Iris pigment epithelial cell (primary cell): Measurements from ENCODE around the gene TSPAN31.
"Not testable (repeated sequence)": the region's sequence is repeated elsewhere in the genome, so short reads cannot be mapped to it uniquely, and the experiment has no call there.

ENCODE experiments used
- DNase-seq: peaks from one replicate; pipeline ENCODE4 v3.0.0-alpha.2; 2011; ENCODE audit warnings: low read depth

The TSPAN31 gene

DNA sequence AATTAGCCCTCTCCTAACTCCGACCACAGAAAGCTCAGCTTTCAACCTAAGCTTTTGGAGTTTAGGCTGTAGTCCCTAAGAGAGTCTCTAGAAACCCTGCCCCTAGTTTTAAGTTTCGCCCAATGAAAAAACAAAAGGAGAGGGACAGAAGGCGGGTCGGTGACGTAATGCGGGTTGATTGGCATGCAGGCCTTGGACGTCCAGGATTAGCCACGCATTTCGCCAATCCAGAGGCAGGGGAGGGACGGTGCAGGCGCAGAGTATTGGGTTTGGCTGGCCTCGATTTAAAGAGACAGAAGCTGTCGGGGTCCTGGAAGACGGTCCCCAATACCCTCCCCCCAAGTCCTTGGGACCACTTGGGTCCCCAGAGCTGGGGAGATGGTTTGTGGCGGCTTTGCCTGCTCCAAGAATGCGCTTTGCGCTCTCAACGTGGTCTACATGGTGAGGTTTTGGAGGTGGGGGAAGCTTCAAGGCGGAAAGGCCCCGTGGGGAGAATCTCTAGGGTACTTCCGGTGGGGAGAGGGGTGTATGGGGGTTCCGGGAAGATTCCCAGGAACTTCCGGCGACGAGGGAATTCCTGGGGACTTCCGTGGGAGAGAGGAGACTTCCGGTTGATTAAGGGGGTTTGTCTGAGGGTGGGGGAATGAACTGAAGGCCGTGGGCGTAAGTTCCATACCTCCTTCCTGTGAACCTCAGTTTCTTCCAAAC is at the start of gene TSPAN31:
Gene TSPAN31, plus strand, starts transcription at position 263 of the 708 bp plus-strand sequence. Its CDS starts 116 bp downstream, at position 379.
- peak; percentile 99 for DNase-seq

DNA sequence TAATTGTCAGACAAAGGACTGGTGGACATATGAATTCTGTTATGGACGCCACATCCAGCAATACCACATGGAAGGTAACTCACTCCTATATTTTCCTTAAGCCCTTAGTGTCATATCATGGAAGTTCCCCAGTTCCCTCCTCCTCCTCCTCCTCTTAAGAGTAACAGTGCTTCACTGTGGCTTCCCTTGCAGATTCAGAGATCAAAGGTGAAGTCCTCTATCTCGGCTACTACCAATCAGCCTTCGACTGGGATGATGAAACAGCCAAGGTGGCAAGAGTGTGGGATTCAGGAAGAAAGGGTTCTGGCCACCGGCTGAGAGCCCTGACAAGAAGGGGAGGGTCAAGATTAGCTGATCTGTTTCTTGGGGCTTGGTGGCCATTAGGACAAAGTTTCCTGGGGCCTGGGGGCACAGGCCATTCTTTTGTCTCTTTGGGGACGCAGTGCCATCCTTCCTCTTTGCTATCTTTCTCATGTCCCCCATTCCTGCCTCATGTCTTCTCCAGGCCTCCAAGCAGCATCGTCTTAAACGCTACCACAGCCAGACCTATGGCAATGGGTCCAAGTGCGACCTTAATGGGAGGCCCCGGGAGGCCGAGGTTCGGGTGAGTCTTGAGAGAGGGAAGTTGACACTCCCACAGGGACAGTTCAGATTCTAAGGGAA is 48.9 kb upstream of the TSPAN31 start:
- DNase-seq = no peak

DNA sequence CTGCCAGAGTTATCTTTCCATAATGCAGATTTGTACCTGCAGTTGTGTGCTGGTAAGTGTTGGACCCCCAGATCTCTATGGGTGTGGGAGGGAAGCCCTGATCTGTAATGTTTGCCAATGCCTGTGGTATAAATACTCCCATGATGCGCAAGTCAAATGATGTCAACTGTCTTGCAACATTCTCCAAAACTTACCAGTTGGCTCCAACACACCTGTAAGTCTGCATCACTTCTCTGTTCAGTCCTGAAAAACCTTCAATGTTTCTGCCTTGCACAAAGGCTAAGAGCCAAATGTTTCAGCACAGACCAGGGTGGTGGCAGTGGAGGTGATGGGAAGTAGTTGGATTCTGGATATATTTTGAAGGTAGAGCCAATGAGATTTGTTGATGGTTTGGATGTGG is 47.8 kb upstream of the TSPAN31 start:
- no peak for DNase-seq

GRCh38 chr12:57698414-57698813 is 46.4 kb upstream of the TSPAN31 start:
- no peak for DNase-seq

- no peak for DNase-seq
Measured at GRCh38 chr12:57700317-57700716, 44.5 kb upstream of the TSPAN31 start.

DNA sequence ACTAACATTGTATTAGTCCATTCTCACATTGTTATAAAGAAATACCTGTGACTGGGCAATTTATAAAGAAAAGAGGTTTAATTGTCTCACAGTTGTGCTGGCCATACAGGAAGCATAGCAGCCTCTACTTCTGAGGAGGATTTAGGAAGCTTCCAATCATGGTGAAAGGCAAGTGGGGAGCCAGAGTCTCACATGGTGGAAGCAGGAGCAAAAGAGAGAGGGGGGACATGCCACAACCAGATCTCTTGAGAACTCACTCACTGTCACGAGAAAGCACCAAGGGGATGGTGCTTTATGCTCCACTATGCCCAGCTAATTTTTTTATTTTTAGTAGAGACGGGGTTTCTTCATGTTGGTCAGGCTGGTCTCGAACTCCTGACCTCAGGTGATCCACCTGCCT is 37.6 kb upstream of the TSPAN31 start:
- DNase-seq = no peak

DNA sequence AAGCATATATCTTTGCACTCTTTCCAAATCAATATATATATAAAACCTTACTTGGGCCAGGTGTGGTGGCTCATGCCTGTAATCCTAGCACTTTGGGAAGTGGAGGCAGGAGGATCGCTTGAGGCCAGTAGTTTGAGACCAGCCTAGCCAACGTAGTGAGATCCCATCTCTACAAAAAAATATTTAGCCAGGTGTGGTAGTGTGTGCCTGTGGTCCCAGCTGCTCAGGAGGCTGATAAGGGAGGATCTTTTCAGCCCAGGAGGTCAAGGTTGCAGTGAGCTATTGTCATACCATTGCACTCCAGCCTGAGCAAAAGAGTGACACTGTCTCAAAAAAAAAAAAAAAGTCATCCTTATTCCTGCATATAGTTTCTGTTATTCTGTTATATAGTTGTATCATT is 36.5 kb upstream of the TSPAN31 start:
- DNase-seq = no peak

- no peak for DNase-seq
Measured at GRCh38 chr12:57712701-57713100, 32.1 kb upstream of the TSPAN31 start.

DNA sequence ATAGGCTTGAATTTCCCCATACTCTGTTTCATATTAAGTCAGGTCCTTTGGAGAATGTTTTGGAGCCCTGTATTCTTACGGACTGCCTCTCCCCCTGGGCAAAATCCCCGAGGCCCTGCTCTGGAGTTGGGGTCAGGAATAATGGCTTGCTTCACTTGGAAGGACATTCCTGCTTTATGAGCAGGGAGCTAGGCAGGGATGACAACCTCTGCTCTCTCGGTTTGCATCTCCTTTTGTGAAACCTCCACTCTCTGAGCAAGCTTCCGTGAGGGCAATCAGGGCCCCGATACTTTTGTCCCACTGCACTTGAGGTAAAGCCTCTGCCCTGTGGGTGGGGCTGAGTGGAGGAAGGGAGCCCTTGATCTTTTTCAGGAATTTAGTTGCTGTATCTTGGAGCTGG is 31.6 kb upstream of the TSPAN31 start:
- no peak for DNase-seq

DNA sequence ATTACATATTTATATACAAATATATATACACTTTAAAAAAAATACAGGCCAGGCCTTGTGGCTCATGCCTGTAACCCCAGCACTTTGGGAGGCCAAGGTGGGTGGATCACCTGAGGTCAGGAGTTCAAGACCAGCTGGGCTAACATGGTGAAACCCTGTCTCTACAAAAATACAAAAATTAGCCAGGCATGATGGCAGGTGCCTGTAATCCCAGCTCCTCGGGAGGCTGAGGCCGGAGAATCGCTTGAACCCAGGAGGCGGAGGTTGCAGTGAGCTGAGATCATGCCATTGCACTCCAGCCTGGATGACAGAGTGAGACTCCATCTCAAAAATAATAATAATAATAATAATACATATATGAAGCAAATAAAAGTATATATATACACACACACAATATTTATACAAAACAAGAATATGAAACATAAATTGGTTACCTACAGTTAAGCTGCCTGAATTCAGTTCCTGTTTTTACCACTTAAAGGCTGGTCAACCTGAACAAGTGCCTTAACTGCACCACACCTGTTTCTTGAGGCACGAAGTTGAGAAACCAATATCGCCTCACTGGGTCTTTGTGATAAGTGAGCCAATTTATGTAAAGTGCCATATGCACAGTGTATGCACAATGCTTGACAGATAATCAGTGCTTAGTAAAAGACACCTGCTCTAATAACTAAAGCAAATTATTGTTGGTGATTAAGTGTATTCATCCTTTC is 29.6 kb upstream of the TSPAN31 start:
- not testable (repeated sequence) for DNase-seq

DNA sequence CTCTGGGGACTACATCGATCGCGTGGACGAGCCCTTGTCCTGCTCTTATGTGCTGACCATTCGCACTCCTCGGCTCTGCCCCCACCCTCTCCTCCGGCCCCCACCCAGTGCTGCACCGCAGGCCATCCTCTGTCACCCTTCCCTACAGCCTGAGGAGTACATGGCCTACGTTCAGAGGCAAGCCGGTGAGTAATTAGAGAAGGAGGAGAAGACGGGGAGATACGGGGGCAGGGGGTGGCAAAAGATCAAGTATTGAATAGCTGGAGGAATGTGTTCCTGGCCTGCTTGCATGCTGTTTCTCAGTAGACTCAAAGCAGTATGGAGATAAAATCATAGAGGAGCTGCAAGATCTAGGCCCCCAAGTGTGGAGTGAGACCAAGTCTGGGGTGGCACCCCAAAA is 29.1 kb upstream of the TSPAN31 start:
- no peak for DNase-seq

DNA sequence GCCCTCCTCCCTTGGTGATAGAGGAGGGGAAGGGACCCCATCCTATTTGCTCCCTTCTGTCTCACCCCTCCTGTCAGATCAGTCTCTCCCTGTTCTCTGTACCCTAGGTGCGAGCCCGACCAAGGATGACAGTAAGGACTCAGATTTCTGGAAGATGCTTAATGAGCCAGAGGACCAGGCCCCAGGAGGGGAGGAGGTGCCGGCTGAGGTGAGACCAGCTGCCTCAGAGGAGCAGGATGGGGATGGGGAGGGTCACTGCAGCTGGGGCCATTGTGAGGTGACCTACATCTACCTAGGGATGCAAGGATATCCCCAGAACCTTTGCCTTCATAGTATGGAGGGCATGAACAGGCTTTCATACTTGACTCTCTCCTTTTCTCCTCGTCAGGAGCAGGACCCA is 28.5 kb upstream of the TSPAN31 start:
- DNase-seq = no peak

- no peak for DNase-seq
Measured at GRCh38 chr12:57717131-57717530, 27.7 kb upstream of the TSPAN31 start.

DNA sequence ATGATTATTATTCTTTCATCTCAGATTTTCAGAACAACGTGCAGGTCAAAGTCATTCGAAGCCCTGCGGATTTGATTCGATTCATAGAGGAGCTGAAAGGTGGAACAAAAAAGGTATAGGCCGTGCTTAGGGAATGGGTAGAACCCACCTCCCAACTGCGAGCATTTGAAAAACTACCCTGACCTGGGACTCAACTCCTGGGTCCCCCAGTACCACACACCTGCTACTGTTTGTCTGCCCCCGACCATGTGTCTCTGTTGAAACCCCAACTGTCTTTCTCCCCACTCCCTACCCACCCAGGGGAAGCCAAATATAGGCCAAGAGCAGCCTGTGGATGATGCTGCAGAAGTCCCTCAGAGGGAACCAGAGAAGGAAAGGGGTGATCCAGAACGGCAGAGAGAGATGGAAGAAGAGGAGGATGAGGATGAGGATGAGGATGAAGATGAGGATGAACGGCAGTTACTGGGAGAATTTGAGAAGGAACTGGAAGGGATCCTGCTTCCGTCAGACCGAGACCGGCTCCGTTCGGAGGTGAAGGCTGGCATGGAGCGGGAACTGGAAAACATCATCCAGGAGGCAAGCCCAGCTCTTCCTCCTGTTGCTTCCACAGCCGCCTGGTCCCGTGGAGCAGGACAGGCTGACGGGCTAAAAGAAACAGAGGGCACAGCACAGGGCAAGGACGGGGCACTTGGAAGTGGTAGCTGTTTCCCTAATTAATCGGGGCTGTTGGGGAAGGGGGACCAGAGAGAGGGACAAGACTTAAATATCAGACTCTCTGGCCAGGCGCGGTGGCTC is 26.8 kb upstream of the TSPAN31 start:
- DNase-seq = no peak

- no peak for DNase-seq
Measured at GRCh38 chr12:57718641-57719528, 26.0 kb upstream of the TSPAN31 start.

DNA sequence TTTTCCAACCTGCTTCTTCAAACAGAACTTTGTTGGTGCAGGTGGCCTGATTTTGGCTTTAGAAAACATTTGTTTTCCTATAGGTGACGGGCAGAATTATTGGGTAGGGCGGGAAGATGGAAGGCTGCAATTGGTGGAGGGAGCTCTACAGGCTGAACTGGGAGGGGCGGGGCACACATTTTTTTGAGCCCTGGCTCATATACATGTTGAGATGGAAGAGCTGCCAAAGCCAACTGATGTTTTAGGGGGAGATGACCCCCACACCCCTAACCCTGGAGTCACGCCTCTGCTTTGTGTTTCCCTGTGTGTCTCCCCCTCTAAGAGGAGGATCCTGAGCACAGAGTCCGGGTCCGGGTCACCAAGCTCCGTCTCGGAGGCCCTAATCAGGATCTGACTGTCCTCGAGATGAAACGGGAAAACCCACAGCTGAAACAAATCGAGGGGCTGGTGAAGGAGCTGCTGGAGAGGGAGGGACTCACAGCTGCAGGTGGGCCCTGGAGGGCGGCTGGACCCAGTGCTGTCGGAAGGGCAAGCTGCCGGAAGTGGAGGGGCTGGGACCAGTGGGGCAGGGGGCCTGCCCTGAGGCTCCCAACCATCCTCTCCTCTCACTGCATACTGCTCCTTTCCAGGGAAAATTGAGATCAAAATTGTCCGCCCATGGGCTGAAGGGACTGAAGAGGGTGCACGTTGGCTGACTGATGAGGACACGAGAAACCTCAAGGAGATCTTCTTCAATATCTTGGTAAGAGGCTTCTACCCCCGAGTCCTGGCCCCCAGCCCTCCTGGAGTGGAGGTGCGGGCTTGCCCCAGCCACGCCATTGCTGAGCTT is 24.8 kb upstream of the TSPAN31 start:
- no peak for DNase-seq

DNA sequence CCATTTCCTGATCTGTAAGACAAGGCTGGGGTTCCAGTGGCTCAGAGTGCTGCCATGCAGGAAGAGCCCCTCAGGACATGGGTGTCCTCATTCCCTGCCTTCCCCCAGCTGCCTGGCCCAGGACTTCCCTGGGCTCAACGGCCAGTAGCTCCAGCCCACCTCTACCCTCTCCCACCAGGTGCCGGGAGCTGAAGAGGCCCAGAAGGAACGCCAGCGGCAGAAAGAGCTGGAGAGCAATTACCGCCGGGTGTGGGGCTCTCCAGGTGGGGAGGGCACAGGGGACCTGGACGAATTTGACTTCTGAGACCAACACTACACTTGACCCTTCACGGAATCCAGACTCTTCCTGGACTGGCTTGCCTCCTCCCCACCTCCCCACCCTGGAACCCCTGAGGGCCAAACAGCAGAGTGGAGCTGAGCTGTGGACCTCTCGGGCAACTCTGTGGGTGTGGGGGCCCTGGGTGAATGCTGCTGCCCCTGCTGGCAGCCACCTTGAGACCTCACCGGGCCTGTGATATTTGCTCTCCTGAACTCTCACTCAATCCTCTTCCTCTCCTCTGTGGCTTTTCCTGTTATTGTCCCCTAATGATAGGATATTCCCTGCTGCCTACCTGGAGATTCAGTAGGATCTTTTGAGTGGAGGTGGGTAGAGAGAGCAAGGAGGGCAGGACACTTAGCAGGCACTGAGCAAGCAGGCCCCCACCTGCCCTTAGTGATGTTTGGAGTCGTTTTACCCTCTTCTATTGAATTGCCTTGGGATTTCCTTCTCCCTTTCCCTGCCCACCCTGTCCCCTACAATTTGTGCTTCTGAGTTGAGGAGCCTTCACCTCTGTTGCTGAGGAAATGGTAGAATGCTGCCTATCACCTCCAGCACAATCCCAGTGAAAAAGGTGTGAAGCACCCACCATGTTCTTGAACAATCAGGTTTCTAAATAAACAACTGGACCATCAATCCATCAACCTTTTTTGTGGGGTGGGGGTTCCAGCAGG is 23.9 kb upstream of the TSPAN31 start:
- DNase-seq = no peak

GRCh38 chr12:57721846-57722608 is 22.8 kb upstream of the TSPAN31 start:
- DNase-seq = not testable (repeated sequence)
